H9 (cell line): ENCODE measurements around the gene MGLL. TPM values are rescaled to one million over a fixed set of nuclear protein-coding genes. Genes with fewer than 3 reads are reported as not detected.

Experiments
- DNase-seq: peaks from one replicate; pipeline ENCODE4 v3.0.0-alpha.2; 2017
- H2AFZ ChIP-seq: one replicate; pipeline ENCODE4 v1.6.1; 2013; ENCODE audit warnings: mild to moderate bottlenecking, low read length, control low read depth, moderate library complexity
- H2AK5ac ChIP-seq: 2 replicates; pipeline ENCODE4 v1.6.1; 2013; ENCODE audit warnings: low read length, control low read depth, mixed read lengths; ENCODE audit not compliant: insufficient read length
- H2BK120ac ChIP-seq: one replicate; pipeline ENCODE4 v1.6.1; 2013; ENCODE audit warnings: low read depth, mild to moderate bottlenecking, low read length, control low read depth, inconsistent platforms; ENCODE audit not compliant: poor library complexity, severe bottlenecking
- H2BK12ac ChIP-seq: 2 replicates; pipeline ENCODE4 v1.6.1; 2013; ENCODE audit warnings: low read length, control low read depth, mixed read lengths, low read depth; ENCODE audit not compliant: insufficient read length
- H2BK15ac ChIP-seq: 2 replicates; pipeline ENCODE4 v1.6.1; 2013; ENCODE audit warnings: low read depth, low read length, control low read depth
- H2BK20ac ChIP-seq: one replicate; pipeline ENCODE4 v1.6.1; 2013; ENCODE audit warnings: low read depth, mild to moderate bottlenecking, low read length, control low read depth, inconsistent platforms; ENCODE audit not compliant: poor library complexity, severe bottlenecking
- H2BK5ac ChIP-seq: 2 replicates; pipeline ENCODE4 v1.6.1; 2013; ENCODE audit warnings: low read length, control low read depth, mixed read lengths; ENCODE audit not compliant: insufficient read length
- H3K14ac ChIP-seq: 2 replicates; pipeline ENCODE4 v1.6.1; 2013; ENCODE audit warnings: low read length, control low read depth; ENCODE audit not compliant: insufficient read depth
- H3K18ac ChIP-seq: 2 replicates; pipeline ENCODE4 v1.6.1; 2013; ENCODE audit warnings: low read depth, mild to moderate bottlenecking, mixed read lengths, low read length, control low read depth; ENCODE audit not compliant: insufficient read length
- H3K23ac ChIP-seq: 2 replicates; pipeline ENCODE4 v1.6.1; 2013; ENCODE audit warnings: low read length, control low read depth, mixed read lengths, low read depth; ENCODE audit not compliant: insufficient read length
- H3K23me2 ChIP-seq: 2 replicates; pipeline ENCODE4 v1.6.1; 2013; ENCODE audit warnings: low read depth, mild to moderate bottlenecking, mixed read lengths, low read length, control low read depth; ENCODE audit not compliant: insufficient read length, poor library complexity, severe bottlenecking
- H3K27ac ChIP-seq: 2 replicates; pipeline ENCODE4 v1.5.1; 2013; ENCODE audit warnings: low read length, control low read depth, mixed read lengths, low read depth; ENCODE audit not compliant: insufficient read length
- H3K27me3 ChIP-seq: 2 replicates; pipeline ENCODE4 v1.6.1; 2013; ENCODE audit warnings: low read length, control low read depth, inconsistent platforms; ENCODE audit not compliant: insufficient read depth
- H3K4ac ChIP-seq: 2 replicates; pipeline ENCODE4 v1.6.1; 2013; ENCODE audit warnings: low read depth, mild to moderate bottlenecking, control low read depth, inconsistent platforms, low read length, moderate library complexity
- H3K4me1 ChIP-seq: 2 replicates; pipeline ENCODE4 v1.6.1; 2013; ENCODE audit warnings: low read length, control low read depth, inconsistent platforms; ENCODE audit not compliant: insufficient read depth
- H3K4me2 ChIP-seq: 2 replicates; pipeline ENCODE4 v1.6.1; 2013; ENCODE audit warnings: low read length, control low read depth, mixed read lengths; ENCODE audit not compliant: insufficient read length, insufficient read depth
- H3K56ac ChIP-seq: 2 replicates; pipeline ENCODE4 v1.6.1; 2013; ENCODE audit warnings: low read depth, mild to moderate bottlenecking, mixed read lengths, low read length, control low read depth; ENCODE audit not compliant: insufficient read length
- H3K79me1 ChIP-seq: 2 replicates; pipeline ENCODE4 v1.6.1; 2013; ENCODE audit warnings: low read depth, mild to moderate bottlenecking, moderate library complexity, low read length, control low read depth, inconsistent platforms; ENCODE audit not compliant: insufficient read depth, poor library complexity, severe bottlenecking
- H3K79me2 ChIP-seq: 2 replicates; pipeline ENCODE4 v1.6.1; 2013; ENCODE audit warnings: low read length, control low read depth, inconsistent platforms; ENCODE audit not compliant: insufficient read depth
- H3K9ac ChIP-seq: 2 replicates; pipeline ENCODE4 v1.6.1; 2013; ENCODE audit warnings: low read length, control low read depth, mixed read lengths; ENCODE audit not compliant: insufficient read length; ENCODE audit errors: extremely low read depth
- H3K9me3 ChIP-seq: one replicate; pipeline ENCODE4 v1.6.1; 2013; ENCODE audit warnings: low read depth, low read length, inconsistent platforms; ENCODE audit not compliant: control insufficient read depth
- H3T11ph ChIP-seq: one replicate; pipeline ENCODE4 v1.6.1; 2013; ENCODE audit warnings: mild to moderate bottlenecking, low read length, control low read depth, inconsistent platforms
- H4K20me1 ChIP-seq: one replicate; pipeline ENCODE4 v1.6.1; 2013; ENCODE audit not compliant: control insufficient read depth, insufficient read length, insufficient read depth
- H4K5ac ChIP-seq: 2 replicates; pipeline ENCODE4 v1.6.1; 2013; ENCODE audit warnings: low read depth, mild to moderate bottlenecking, mixed read lengths, low read length, control low read depth; ENCODE audit not compliant: insufficient read length
- H4K8ac ChIP-seq: replicated peaks from 2 replicates; pipeline ENCODE4 v1.6.1; 2013; ENCODE audit warnings: low read length, control low read depth, mixed read lengths, low read depth; ENCODE audit not compliant: insufficient read length
- H4K91ac ChIP-seq: 2 replicates; pipeline ENCODE4 v1.6.1; 2013; ENCODE audit warnings: low read depth, mild to moderate bottlenecking, moderate library complexity, mixed read lengths, low read length, control low read depth; ENCODE audit not compliant: insufficient read length
- H3K27ac Mint-ChIP-seq, 3 experiments: 2 replicates in 2 of 3; 3 replicates in 1 of 3; pipeline ENCODE4 v1.8.0; 2020 to 2021; ENCODE audit warnings: mixed read lengths in 3 of 3, mild to moderate bottlenecking in 1 of 3, moderate library complexity in 1 of 3
- H3K27me3 Mint-ChIP-seq: 2 replicates; pipeline ENCODE4 v1.8.0; 2021; ENCODE audit warnings: low read depth, mild to moderate bottlenecking, moderate library complexity, mixed read lengths
- H3K36me3 Mint-ChIP-seq, 3 experiments: 2 replicates in 2 of 3; 3 replicates in 1 of 3; pipeline ENCODE4 v1.8.0; 2020 to 2021; ENCODE audit warnings: low read depth in 3 of 3, mixed read lengths in 3 of 3; ENCODE audit not compliant: insufficient read depth in 1 of 3
- H3K4me1 Mint-ChIP-seq, 2 experiments: 2 replicates each; pipeline ENCODE4 v1.8.0; 2020; ENCODE audit warnings: mixed read lengths in 2 of 2
- H3K4me3 Mint-ChIP-seq, 2 experiments: 2 replicates in 1 of 2; 3 replicates in 1 of 2; pipeline ENCODE4 v1.8.0; 2020 to 2021; ENCODE audit warnings: mild to moderate bottlenecking in 2 of 2, mixed read lengths in 2 of 2, moderate library complexity in 1 of 2
- H3K9me3 Mint-ChIP-seq, 2 experiments: 2 replicates in 1 of 2; 3 replicates in 1 of 2; pipeline ENCODE4 v1.8.0; 2020; ENCODE audit warnings: mild to moderate bottlenecking in 2 of 2, mixed read lengths in 2 of 2, moderate library complexity in 1 of 2
- WGBS: extraction: QIAGEN DNeasy Blood & Tissue Kit; methylation state at CpG from one replicate; pipeline ENCODE4 v1.1.7; 2013; ENCODE audit warnings: missing lambda C conversion rate, low lambda C conversion rate, mixed read lengths; ENCODE audit not compliant: insufficient read length; ENCODE audit errors: extremely low coverage; 5-methylcytosine and 5-hydroxymethylcytosine counted together
- total RNA-seq: library from RNA; stranded (reverse); gene quantifications from 2 replicates; pipeline ENCODE4 v1.2.1, GENCODE V29; 2021
- TF ChIP-seq, protein P1 (sequence below): fragments of 200-600 bp; sonication (generic); conservative IDR thresholded peaks from 3 replicates; pipeline ENCODE4 v1.8.0; 2021; ENCODE audit warnings: antibody characterized with exemption, mild to moderate bottlenecking

MGLL gene
- total RNA-seq, 1 experiment from 2014 or later, result 0.11 TPM

DNA sequence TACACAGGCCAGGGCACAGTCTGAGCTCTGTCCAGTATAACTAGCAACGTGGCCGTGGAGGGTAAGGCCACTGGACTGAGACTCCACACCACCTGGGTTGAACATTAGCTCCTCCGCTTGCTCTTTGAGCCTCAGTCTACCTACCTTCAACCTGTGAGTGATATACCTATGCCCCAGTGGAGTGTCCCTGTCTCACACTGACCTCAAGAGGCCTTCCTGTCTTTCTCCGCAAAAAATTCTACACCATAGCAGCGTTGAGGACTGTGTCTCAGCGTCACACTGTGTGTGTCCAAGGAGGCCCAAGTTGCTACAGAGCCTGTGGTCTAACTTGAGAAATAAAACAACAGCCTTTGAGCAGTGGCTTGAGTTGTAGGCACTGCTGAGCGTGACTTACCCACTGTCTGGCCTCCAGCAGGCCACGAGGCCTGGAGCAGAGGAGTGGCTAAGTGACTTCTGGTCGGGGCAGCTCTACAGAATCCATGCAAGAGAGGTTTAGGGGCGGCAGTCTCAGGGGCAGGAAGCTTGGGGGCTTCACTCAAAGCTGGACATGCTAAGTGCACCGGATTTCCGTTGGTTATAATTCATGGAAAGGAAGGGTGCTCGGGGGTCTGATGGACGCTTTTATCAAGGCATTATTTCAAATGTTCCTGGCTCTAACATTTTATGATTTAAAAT is 2.0 kb upstream of the MGLL start:
- peaks cover 10% of the 10 kb centered on the region for H3K27me3 ChIP-seq
- H2AK5ac ChIP-seq, result no peak overlapping the region
- H2BK5ac ChIP-seq, result no peak overlapping the region

More for the DNA sequence above, 2.0 kb upstream of the MGLL start:
- WGBS, result no CpG with 5 or more reads among the region's 14 CpGs
- H3K23ac ChIP-seq, result no peak overlapping the region
- H2BK15ac ChIP-seq, result no peak overlapping the region
- Mint-ChIP-seq H3K4me3 (peak overlapping the region in 1 of 2 experiments; percentile 53; a peak in 1 of 5 replicates), H3K27ac (no peak overlapping the region), H3K36me3 (peaks cover 0 to 1% (median 0%) of the 10 kb centered on the region in 3 experiments; a peak in 4 of 7 replicates), H3K9me3 (peaks cover 11 to 14% of the 10 kb centered on the region in 2 experiments; a peak in 4 of 5 replicates), H3K27me3 (peaks cover 55% of the 10 kb centered on the region), H3K4me1 (peaks cover 20 to 23% of the 10 kb centered on the region in 2 experiments)
- no peak overlapping the region for H3K9ac ChIP-seq
- no peak overlapping the region for H4K5ac ChIP-seq
- no peak overlapping the region for H2BK20ac ChIP-seq
- H3K23me2 ChIP-seq, result peaks cover 6% of the 10 kb centered on the region
- H3T11ph ChIP-seq, result no peak overlapping the region
- H4K8ac ChIP-seq, result no peak overlapping the region
- H2BK120ac ChIP-seq, result no peak overlapping the region
- H3K79me1 ChIP-seq, result no peaks in the 10 kb centered on the region
- no peak overlapping the region for H3K56ac ChIP-seq
- no peaks in the 10 kb centered on the region for H4K20me1 ChIP-seq
- H3K27ac ChIP-seq, result no peak overlapping the region
- H4K91ac ChIP-seq, result no peak overlapping the region
- no peak overlapping the region for H3K18ac ChIP-seq
- H3K79me2 ChIP-seq, result no peaks in the 10 kb centered on the region
- no peak for DNase-seq
- no peak overlapping the region for H3K4ac ChIP-seq
- H3K9me3 ChIP-seq, result no peaks in the 10 kb centered on the region
- H3K4me2 ChIP-seq, result no peak overlapping the region
- no peak overlapping the region for H3K14ac ChIP-seq
- no peak overlapping the region for H2BK12ac ChIP-seq
- TF ChIP-seq, protein P1, sequence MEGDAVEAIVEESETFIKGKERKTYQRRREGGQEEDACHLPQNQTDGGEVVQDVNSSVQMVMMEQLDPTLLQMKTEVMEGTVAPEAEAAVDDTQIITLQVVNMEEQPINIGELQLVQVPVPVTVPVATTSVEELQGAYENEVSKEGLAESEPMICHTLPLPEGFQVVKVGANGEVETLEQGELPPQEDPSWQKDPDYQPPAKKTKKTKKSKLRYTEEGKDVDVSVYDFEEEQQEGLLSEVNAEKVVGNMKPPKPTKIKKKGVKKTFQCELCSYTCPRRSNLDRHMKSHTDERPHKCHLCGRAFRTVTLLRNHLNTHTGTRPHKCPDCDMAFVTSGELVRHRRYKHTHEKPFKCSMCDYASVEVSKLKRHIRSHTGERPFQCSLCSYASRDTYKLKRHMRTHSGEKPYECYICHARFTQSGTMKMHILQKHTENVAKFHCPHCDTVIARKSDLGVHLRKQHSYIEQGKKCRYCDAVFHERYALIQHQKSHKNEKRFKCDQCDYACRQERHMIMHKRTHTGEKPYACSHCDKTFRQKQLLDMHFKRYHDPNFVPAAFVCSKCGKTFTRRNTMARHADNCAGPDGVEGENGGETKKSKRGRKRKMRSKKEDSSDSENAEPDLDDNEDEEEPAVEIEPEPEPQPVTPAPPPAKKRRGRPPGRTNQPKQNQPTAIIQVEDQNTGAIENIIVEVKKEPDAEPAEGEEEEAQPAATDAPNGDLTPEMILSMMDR, result no peak
- H3K4me1 ChIP-seq, result no peaks in the 10 kb centered on the region
- no peak overlapping the region for H2AFZ ChIP-seq
